ENCODE measurements around the gene AMBP. TPM values are rescaled to one million over a fixed set of nuclear protein-coding genes. Genes with fewer than 3 reads are reported as not detected.

AMBP gene
- polyA plus RNA-seq, 1 of the 3 experiments (the other 2 are of a cell fraction) = 0.16 TPM

DNA sequence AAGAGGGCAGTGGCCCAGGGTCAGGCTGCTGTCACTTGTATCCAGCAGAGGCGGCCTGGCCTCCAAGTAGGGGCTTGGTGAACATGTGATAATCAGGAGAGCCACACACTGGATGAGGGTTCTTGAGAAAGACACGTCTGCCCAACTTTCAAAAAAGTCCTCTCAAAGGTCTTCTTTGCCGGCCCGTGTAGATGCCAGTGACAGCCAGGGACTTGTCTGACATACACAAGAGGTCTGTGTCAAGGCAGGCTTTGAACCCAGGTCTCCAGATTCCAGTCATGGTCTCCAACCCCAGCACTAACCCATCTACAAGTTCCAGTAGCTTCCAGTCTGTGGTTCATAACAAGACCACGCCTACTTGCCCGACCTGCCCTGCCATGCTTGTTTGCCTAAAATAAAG lies 7.9 kb upstream of the AMBP start:
- H3K9me2 ChIP-seq = no peaks in the 10 kb centered on the region
- no peaks in the 10 kb centered on the region for H3F3A ChIP-seq (replicated peaks; ENCODE audit: insufficient read depth)
- no peaks in the 10 kb centered on the region for H3K4me1 ChIP-seq (ENCODE audit: control insufficient read depth in 1 of 2, insufficient read depth in 2 of 2, low read depth in 1 of 2, low read length in 1 of 2)
- ChIA-PET POLR2A (no interaction called here), CTCF (interaction anchor here (1.3 to 5.7 kb wide), 3 partner anchors 22 to 206 kb away, joined by 5 to 133 read pairs (median 59); partner anchors contain the start of gene COL27A1)
- H4K20me1 ChIP-seq (ENCODE audit: insufficient read depth) = no peaks in the 10 kb centered on the region
- H3K36me3 ChIP-seq (replicated peaks in 1 of 2; ENCODE audit: control insufficient read depth in 1 of 2, insufficient read depth in 2 of 2, low read length in 1 of 2) = no peaks in the 10 kb centered on the region
- DNase-seq = no peak
- TF ChIP-seq YY1 (IDR thresholded peaks at IDR 0.05; ENCODE audit: low read depth) = no peak
- no peak for TF ChIP-seq SIN3A (IDR thresholded peaks at IDR 0.05; ENCODE audit: borderline replicate concordance, low read depth, low read length)
- no peak for TF ChIP-seq RXRA (IDR thresholded peaks at IDR 0.05; ENCODE audit: borderline replicate concordance, low read depth)
- TF ChIP-seq, protein P1, sequence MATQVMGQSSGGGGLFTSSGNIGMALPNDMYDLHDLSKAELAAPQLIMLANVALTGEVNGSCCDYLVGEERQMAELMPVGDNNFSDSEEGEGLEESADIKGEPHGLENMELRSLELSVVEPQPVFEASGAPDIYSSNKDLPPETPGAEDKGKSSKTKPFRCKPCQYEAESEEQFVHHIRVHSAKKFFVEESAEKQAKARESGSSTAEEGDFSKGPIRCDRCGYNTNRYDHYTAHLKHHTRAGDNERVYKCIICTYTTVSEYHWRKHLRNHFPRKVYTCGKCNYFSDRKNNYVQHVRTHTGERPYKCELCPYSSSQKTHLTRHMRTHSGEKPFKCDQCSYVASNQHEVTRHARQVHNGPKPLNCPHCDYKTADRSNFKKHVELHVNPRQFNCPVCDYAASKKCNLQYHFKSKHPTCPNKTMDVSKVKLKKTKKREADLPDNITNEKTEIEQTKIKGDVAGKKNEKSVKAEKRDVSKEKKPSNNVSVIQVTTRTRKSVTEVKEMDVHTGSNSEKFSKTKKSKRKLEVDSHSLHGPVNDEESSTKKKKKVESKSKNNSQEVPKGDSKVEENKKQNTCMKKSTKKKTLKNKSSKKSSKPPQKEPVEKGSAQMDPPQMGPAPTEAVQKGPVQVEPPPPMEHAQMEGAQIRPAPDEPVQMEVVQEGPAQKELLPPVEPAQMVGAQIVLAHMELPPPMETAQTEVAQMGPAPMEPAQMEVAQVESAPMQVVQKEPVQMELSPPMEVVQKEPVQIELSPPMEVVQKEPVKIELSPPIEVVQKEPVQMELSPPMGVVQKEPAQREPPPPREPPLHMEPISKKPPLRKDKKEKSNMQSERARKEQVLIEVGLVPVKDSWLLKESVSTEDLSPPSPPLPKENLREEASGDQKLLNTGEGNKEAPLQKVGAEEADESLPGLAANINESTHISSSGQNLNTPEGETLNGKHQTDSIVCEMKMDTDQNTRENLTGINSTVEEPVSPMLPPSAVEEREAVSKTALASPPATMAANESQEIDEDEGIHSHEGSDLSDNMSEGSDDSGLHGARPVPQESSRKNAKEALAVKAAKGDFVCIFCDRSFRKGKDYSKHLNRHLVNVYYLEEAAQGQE (IDR thresholded peaks at IDR 0.05; ENCODE audit: low read depth, low read length) = no peak
- TF ChIP-seq, protein P2, sequence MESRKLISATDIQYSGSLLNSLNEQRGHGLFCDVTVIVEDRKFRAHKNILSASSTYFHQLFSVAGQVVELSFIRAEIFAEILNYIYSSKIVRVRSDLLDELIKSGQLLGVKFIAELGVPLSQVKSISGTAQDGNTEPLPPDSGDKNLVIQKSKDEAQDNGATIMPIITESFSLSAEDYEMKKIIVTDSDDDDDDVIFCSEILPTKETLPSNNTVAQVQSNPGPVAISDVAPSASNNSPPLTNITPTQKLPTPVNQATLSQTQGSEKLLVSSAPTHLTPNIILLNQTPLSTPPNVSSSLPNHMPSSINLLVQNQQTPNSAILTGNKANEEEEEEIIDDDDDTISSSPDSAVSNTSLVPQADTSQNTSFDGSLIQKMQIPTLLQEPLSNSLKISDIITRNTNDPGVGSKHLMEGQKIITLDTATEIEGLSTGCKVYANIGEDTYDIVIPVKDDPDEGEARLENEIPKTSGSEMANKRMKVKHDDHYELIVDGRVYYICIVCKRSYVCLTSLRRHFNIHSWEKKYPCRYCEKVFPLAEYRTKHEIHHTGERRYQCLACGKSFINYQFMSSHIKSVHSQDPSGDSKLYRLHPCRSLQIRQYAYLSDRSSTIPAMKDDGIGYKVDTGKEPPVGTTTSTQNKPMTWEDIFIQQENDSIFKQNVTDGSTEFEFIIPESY (IDR thresholded peaks at IDR 0.05; ENCODE audit: borderline replicate concordance, low read depth) = no peak
- TF ChIP-seq TEAD4 (IDR thresholded peaks at IDR 0.05; ENCODE audit: borderline replicate concordance, insufficient read depth) = no peak
- no peak for TF ChIP-seq RCOR1 (IDR thresholded peaks at IDR 0.05; ENCODE audit: low read length)
- TF ChIP-seq, protein P3, sequence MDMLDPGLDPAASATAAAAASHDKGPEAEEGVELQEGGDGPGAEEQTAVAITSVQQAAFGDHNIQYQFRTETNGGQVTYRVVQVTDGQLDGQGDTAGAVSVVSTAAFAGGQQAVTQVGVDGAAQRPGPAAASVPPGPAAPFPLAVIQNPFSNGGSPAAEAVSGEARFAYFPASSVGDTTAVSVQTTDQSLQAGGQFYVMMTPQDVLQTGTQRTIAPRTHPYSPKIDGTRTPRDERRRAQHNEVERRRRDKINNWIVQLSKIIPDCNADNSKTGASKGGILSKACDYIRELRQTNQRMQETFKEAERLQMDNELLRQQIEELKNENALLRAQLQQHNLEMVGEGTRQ (IDR thresholded peaks at IDR 0.05; ENCODE audit: borderline replicate concordance, low read depth, low read length) = no peak
- TF ChIP-seq MXI1 (IDR thresholded peaks at IDR 0.05; ENCODE audit: low read depth, low read length) = no peak
- TF ChIP-seq ELF1 (IDR thresholded peaks at IDR 0.05) = no peak
- TF ChIP-seq FOXJ3 (CRISPR knock-in tag; IDR thresholded peaks at IDR 0.05) = no peak
- no peak for TF ChIP-seq NFIC (IDR thresholded peaks at IDR 0.05; ENCODE audit: borderline replicate concordance)
- TF ChIP-seq FOSL2 (IDR thresholded peaks at IDR 0.05; ENCODE audit: borderline replicate concordance, low read depth) = no peak
- no peak for TF ChIP-seq GATA2 (CRISPR knock-in tag; IDR thresholded peaks at IDR 0.05)
- TF ChIP-seq, protein P4, sequence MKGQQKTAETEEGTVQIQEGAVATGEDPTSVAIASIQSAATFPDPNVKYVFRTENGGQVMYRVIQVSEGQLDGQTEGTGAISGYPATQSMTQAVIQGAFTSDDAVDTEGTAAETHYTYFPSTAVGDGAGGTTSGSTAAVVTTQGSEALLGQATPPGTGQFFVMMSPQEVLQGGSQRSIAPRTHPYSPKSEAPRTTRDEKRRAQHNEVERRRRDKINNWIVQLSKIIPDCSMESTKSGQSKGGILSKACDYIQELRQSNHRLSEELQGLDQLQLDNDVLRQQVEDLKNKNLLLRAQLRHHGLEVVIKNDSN (IDR thresholded peaks at IDR 0.05; ENCODE audit: borderline replicate concordance, low read depth) = no peak
- TF ChIP-seq MEF2A (IDR thresholded peaks at IDR 0.05; ENCODE audit: borderline replicate concordance, low read depth) = no peak
- TF ChIP-seq TAF1 (IDR thresholded peaks at IDR 0.05; ENCODE audit: borderline replicate concordance, low read depth, low read length) = no peak
- no peak overlapping the region for H2AFZ ChIP-seq (ENCODE audit: low read depth)
- no peaks in the 10 kb centered on the region for H3K9me3 ChIP-seq
- H3K27ac ChIP-seq (ENCODE audit: low read depth in 2 of 2, low read length in 1 of 2) = no peak overlapping the region
- H3K9ac ChIP-seq = no peak overlapping the region
- H3K4me3 ChIP-seq (ENCODE audit: low read depth in 2 of 2, low read length in 1 of 2) = no peak overlapping the region
- H3K4me2 ChIP-seq = no peak overlapping the region
- WGBS (ENCODE audit: low lambda C conversion rate) = 63% methylated on average over 6 of the region's 6 CpGs
- no peaks in the 10 kb centered on the region for H3K79me2 ChIP-seq (ENCODE audit: insufficient read depth)
- no peaks in the 10 kb centered on the region; the same call in 1 of the 2 replicates for H3K27me3 ChIP-seq (ENCODE audit: insufficient read depth)
